Measurements from ENCODE around the gene NFYA. TPM values are rescaled to one million over a fixed set of nuclear protein-coding genes. Genes with fewer than 3 reads are reported as not detected.

Gene NFYA
- total RNA-seq, 1 experiment from 2014 or later: 25.7 TPM

DNA sequence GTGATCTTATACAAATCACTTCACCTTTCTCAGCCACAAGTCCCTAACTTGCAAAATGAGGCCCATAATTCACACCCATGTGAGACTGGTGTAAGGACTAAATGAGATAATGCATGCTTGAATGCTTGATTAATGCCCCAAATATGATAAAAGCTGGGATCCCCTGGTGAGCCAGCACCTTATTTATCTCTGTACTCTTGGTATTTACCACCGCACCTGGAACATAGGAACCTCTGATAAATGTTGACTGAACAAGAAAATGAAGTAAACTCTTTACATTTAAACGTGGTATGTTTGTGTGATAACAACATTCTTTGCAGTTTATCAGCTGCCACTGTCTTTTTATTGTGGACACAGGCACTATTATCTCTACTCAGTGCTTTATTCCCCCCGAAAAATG, 22.2 kb upstream of the NFYA start:
- TF ChIP-seq, protein P1, sequence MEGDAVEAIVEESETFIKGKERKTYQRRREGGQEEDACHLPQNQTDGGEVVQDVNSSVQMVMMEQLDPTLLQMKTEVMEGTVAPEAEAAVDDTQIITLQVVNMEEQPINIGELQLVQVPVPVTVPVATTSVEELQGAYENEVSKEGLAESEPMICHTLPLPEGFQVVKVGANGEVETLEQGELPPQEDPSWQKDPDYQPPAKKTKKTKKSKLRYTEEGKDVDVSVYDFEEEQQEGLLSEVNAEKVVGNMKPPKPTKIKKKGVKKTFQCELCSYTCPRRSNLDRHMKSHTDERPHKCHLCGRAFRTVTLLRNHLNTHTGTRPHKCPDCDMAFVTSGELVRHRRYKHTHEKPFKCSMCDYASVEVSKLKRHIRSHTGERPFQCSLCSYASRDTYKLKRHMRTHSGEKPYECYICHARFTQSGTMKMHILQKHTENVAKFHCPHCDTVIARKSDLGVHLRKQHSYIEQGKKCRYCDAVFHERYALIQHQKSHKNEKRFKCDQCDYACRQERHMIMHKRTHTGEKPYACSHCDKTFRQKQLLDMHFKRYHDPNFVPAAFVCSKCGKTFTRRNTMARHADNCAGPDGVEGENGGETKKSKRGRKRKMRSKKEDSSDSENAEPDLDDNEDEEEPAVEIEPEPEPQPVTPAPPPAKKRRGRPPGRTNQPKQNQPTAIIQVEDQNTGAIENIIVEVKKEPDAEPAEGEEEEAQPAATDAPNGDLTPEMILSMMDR (IDR thresholded peaks at IDR 0.05; ENCODE audit: insufficient read depth in 1 of 2, low read depth in 1 of 2, low read length in 1 of 2, severe bottlenecking in 1 of 2, unreplicated experiment in 1 of 2): no peak
- ChIA-PET CTCF (no interaction called here), POLR2A (interaction anchor here (1.0 kb wide), 1 partner anchor 53 kb away, joined by 4 read pairs; no protein-coding TSS in a partner anchor)
- no peaks in the 10 kb centered on the region for H3K27me3 ChIP-seq (replicated peaks; ENCODE audit: control insufficient read depth, insufficient read depth, low read length)
- no peak overlapping the region for H3K4me3 ChIP-seq (ENCODE audit: low read depth, low read length)
- intact Hi-C loops (cut with micrococcal nuclease; ENCODE audit: unreplicated experiment): no loop called here
- Mint-ChIP-seq H3K4me3 (ENCODE audit: unreplicated experiment) (no peak overlapping the region), H3K27me3 (ENCODE audit: insufficient read depth, unreplicated experiment) (no peaks in the 10 kb centered on the region), H3K9me3 (ENCODE audit: unreplicated experiment) (no peaks in the 10 kb centered on the region), H3K27ac (ENCODE audit: unreplicated experiment) (peak overlapping the region; percentile 64), H3K4me1 (ENCODE audit: low read depth, unreplicated experiment) (peaks cover 83% of the 10 kb centered on the region), H3K36me3 (ENCODE audit: insufficient read depth, unreplicated experiment) (no peaks in the 10 kb centered on the region)
- no peaks in the 10 kb centered on the region for H3K9me3 ChIP-seq
- H3K4me1 ChIP-seq: peaks cover 99% of the 10 kb centered on the region
- DNase-seq: peak in 1 of 2 experiments; percentile 37
- BruUV-seq (replicated peaks): no TSS peak
- H3K36me3 ChIP-seq (ENCODE audit: control insufficient read depth, insufficient read depth, low read length): no peaks in the 10 kb centered on the region

DNA sequence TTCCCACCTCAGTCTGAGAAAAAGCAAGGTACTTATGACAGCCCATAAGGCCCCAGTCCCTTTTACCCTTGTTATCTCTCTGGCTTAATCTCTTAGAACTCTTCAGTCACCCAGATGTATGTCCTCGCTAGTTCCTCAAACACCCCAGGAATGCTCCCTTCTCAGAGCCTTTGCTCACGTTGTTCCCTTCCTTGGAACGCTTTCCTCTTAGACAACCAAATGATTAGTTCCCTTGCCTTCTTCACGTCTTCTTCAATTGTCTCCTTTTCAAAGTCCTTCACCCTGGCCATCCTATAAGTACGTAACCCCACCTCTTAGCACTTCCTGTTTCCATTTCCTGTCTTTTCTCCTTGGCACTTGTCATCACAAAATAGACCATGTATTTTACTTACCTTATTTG, 20.9 kb upstream of the NFYA start:
- BruUV-seq (replicated peaks): no TSS peak
- H3K36me3 ChIP-seq (ENCODE audit: control insufficient read depth, insufficient read depth, low read length): no peaks in the 10 kb centered on the region
- peaks cover 99% of the 10 kb centered on the region for H3K4me1 ChIP-seq
- POLR2A ChIA-PET: no interaction called here
- Mint-ChIP-seq H3K27me3 (ENCODE audit: insufficient read depth, unreplicated experiment) (no peaks in the 10 kb centered on the region), H3K36me3 (ENCODE audit: insufficient read depth, unreplicated experiment) (no peaks in the 10 kb centered on the region), H3K27ac (ENCODE audit: unreplicated experiment) (peak overlapping the region; percentile 64), H3K4me1 (ENCODE audit: low read depth, unreplicated experiment) (peaks cover 76% of the 10 kb centered on the region), H3K4me3 (ENCODE audit: unreplicated experiment) (peak overlapping the region; percentile 2), H3K9me3 (ENCODE audit: unreplicated experiment) (no peaks in the 10 kb centered on the region)
- intact Hi-C loops (cut with micrococcal nuclease; ENCODE audit: unreplicated experiment): no loop called here
- H3K4me3 ChIP-seq (ENCODE audit: low read depth, low read length): no peak overlapping the region
- TF ChIP-seq, protein P1 (IDR thresholded peaks at IDR 0.05; ENCODE audit: insufficient read depth in 1 of 2, low read depth in 1 of 2, low read length in 1 of 2, severe bottlenecking in 1 of 2, unreplicated experiment in 1 of 2): no peak
- no peak for DNase-seq
- no peaks in the 10 kb centered on the region for H3K9me3 ChIP-seq
- H3K27me3 ChIP-seq (replicated peaks; ENCODE audit: control insufficient read depth, insufficient read depth, low read length): no peaks in the 10 kb centered on the region
- CTCF ChIA-PET: no interaction called here

DNA sequence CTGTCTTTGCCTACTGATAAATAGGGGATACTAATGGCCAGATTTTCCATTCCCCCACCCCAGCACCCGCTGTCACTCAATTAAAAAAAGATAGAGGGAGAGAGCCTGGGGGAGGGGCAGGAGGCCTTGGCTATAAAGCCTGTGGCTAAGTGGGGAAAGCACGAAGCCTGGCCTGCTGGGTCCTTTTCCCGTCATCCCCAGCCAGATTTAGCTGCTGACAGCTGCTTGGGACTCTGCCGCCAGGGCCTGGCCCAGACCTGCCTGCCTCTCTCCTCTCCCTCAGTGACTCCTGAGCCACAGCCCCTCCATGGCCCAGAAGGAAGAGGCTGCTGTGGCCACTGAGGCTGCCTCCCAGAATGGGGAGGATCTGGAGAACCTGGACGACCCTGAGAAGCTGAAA, 19.7 kb upstream of the NFYA start, which contains the start of gene APOBEC2:
Gene APOBEC2, plus strand, starts transcription at position 162 of the 400 bp plus-strand sequence. Its CDS starts 146 bp downstream, at position 308.
- H3K36me3 ChIP-seq (ENCODE audit: control insufficient read depth, insufficient read depth, low read length): no peaks in the 10 kb centered on the region
- Mint-ChIP-seq H3K9me3 (ENCODE audit: unreplicated experiment) (no peaks in the 10 kb centered on the region), H3K27me3 (ENCODE audit: insufficient read depth, unreplicated experiment) (no peaks in the 10 kb centered on the region), H3K36me3 (ENCODE audit: insufficient read depth, unreplicated experiment) (no peaks in the 10 kb centered on the region), H3K4me1 (ENCODE audit: low read depth, unreplicated experiment) (peaks cover 76% of the 10 kb centered on the region), H3K27ac (ENCODE audit: unreplicated experiment) (peak within 1 kb of the TSS; percentile 70), H3K4me3 (ENCODE audit: unreplicated experiment) (no peak within 1 kb of the TSS)
- no peak for DNase-seq
- BruUV-seq (replicated peaks): no TSS peak
- ChIA-PET POLR2A (no interaction called here), CTCF (interaction anchor here (1.2 kb wide), 1 partner anchor 12 kb away, joined by 5 read pairs; no protein-coding TSS in a partner anchor)
- TF ChIP-seq, protein P1 (IDR thresholded peaks at IDR 0.05; ENCODE audit: insufficient read depth in 1 of 2, low read depth in 1 of 2, low read length in 1 of 2, severe bottlenecking in 1 of 2, unreplicated experiment in 1 of 2): no peak
- H3K4me1 ChIP-seq: peaks cover 98% of the 10 kb centered on the region
- H3K4me3 ChIP-seq (ENCODE audit: low read depth, low read length): no peak within 1 kb of the TSS
- intact Hi-C loops (cut with micrococcal nuclease; ENCODE audit: unreplicated experiment): no loop called here
- no peaks in the 10 kb centered on the region for H3K9me3 ChIP-seq
- H3K27me3 ChIP-seq (replicated peaks; ENCODE audit: control insufficient read depth, insufficient read depth, low read length): no peaks in the 10 kb centered on the region

All from Caco-2 (cell line).